SU-DHL-6 (cell line): ENCODE measurements around the gene ZCCHC7.

Experiments used
- EZH2phosphoT487 ChIP-seq: fragments of 200-600 bp; sonication (generic), shearing (Covaris generic); conservative IDR thresholded peaks from 2 replicates; pipeline ENCODE4 v1.6.1; 2018; ENCODE audit warnings: mild to moderate bottlenecking, antibody characterized with exemption, low read length, moderate library complexity, mixed read lengths
- TF ChIP-seq, protein P1 (sequence below): fragments of 200-600 bp; sonication (generic); IDR thresholded peaks from one replicate; pipeline ENCODE4 v1.5.1; 2017; ENCODE audit warnings: antibody characterized with exemption, mild to moderate bottlenecking, low read length, moderate library complexity; ENCODE audit not compliant: insufficient read depth, poor library complexity, severe bottlenecking

GRCh38 chr9:37382161-37382981, 262.0 kb downstream of the ZCCHC7 start:
- TF ChIP-seq, protein P1, sequence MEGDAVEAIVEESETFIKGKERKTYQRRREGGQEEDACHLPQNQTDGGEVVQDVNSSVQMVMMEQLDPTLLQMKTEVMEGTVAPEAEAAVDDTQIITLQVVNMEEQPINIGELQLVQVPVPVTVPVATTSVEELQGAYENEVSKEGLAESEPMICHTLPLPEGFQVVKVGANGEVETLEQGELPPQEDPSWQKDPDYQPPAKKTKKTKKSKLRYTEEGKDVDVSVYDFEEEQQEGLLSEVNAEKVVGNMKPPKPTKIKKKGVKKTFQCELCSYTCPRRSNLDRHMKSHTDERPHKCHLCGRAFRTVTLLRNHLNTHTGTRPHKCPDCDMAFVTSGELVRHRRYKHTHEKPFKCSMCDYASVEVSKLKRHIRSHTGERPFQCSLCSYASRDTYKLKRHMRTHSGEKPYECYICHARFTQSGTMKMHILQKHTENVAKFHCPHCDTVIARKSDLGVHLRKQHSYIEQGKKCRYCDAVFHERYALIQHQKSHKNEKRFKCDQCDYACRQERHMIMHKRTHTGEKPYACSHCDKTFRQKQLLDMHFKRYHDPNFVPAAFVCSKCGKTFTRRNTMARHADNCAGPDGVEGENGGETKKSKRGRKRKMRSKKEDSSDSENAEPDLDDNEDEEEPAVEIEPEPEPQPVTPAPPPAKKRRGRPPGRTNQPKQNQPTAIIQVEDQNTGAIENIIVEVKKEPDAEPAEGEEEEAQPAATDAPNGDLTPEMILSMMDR: no peak
- no peak for TF ChIP-seq EZH2phosphoT487
